GM18909 (cell line): ENCODE data around the gene MALRD1.
"Not testable (repeated sequence)": the region's sequence is repeated elsewhere in the genome, so short reads cannot be mapped to it uniquely, and the experiment has no call there.

ENCODE experiments used
- ATAC-seq: cut with Tn5 transposase; IDR thresholded peaks from one replicate; pipeline ENCODE4 v1.9.1; 2021; ENCODE audit warnings: mild to moderate bottlenecking; ENCODE audit not compliant: unreplicated experiment, poor library complexity

Gene MALRD1

GRCh38 chr10:19688344-19688743 is 639.7 kb downstream of the MALRD1 start:
- no peak for ATAC-seq

- ATAC-seq: no peak
Observed at GRCh38 chr10:19689231-19689630, 640.6 kb downstream of the MALRD1 start.

- ATAC-seq: no peak
Observed at GRCh38 chr10:19699299-19699698, 650.7 kb downstream of the MALRD1 start.

GRCh38 chr10:19701427-19702052 is 652.9 kb downstream of the MALRD1 start:
- no peak for ATAC-seq

GRCh38 chr10:19702215-19702614 is 653.6 kb downstream of the MALRD1 start:
- no peak for ATAC-seq

GRCh38 chr10:19704544-19704943 is 655.9 kb downstream of the MALRD1 start:
- ATAC-seq: no peak

GRCh38 chr10:19705250-19705649 is 656.6 kb downstream of the MALRD1 start:
- no peak for ATAC-seq

GRCh38 chr10:19706904-19707303 is 658.3 kb downstream of the MALRD1 start:
- no peak for ATAC-seq

- no peak for ATAC-seq
Observed at GRCh38 chr10:19707376-19707775, 658.8 kb downstream of the MALRD1 start.

- no peak for ATAC-seq
Observed at GRCh38 chr10:19708031-19708430, 659.4 kb downstream of the MALRD1 start.

GRCh38 chr10:19710600-19710999 is 662.0 kb downstream of the MALRD1 start:
- no peak for ATAC-seq

GRCh38 chr10:19713159-19713558 is 664.6 kb downstream of the MALRD1 start:
- no peak for ATAC-seq

- no peak for ATAC-seq
Observed at GRCh38 chr10:19713800-19714525, 665.4 kb downstream of the MALRD1 start.

GRCh38 chr10:19719284-19719683 is 670.7 kb downstream of the MALRD1 start:
- no peak for ATAC-seq

- no peak for ATAC-seq
Observed at GRCh38 chr10:19724287-19724686, 675.7 kb downstream of the MALRD1 start.

- ATAC-seq: no peak
Observed at GRCh38 chr10:19728376-19728775, 679.8 kb downstream of the MALRD1 start.

GRCh38 chr10:19728964-19729363 is 680.4 kb downstream of the MALRD1 start:
- ATAC-seq: no peak

- ATAC-seq: no peak
Observed at GRCh38 chr10:19730167-19730906, 681.7 kb downstream of the MALRD1 start.

- ATAC-seq: no peak
Observed at GRCh38 chr10:19730907-19731217, 682.3 kb downstream of the MALRD1 start.

GRCh38 chr10:19731560-19731959 is 683.0 kb downstream of the MALRD1 start:
- ATAC-seq: no peak

- no peak for ATAC-seq
Observed at GRCh38 chr10:19738440-19738839, 689.8 kb downstream of the MALRD1 start.

GRCh38 chr10:19739232-19739631 is 690.6 kb downstream of the MALRD1 start:
- ATAC-seq: not testable (repeated sequence)
